ENCODE measurements around the gene DGKI.

DNA sequence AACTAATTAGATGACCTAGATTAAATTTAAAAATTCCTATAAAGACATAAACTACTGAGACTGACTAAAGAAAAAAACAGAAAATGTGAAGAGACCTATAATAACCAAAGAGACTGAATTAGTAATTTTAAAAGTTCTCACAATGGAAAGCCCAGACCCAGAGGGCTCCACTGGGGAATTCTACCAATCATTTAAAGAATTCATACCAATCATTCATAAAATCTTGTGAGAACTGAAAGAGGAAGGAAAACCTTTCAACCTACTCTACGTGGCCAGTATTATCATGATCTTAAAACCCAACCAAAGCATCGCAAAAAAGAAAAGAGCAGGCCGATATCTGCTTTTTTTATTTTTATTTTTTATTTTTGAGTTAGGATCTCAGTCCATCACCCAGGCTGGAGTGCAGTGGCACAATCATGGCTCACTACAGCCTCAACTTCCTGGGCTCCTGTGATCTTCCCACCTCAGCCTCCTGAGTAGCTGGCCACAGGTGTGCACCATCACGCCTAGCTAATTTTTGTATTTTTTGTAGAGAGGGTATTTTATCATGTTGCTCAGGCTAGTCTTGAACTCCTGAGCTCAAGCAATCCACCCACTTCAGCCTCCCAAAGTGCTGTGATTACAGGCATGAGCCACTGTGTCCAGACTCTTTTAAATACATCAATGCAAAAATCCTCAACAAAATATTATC lies 48.6 kb downstream of the DGKI start:
- TF ChIP-seq EZH2phosphoT487 (IDR thresholded peaks at IDR 0.05; ENCODE audit: low read depth), result no peak
- TF ChIP-seq, protein P1, sequence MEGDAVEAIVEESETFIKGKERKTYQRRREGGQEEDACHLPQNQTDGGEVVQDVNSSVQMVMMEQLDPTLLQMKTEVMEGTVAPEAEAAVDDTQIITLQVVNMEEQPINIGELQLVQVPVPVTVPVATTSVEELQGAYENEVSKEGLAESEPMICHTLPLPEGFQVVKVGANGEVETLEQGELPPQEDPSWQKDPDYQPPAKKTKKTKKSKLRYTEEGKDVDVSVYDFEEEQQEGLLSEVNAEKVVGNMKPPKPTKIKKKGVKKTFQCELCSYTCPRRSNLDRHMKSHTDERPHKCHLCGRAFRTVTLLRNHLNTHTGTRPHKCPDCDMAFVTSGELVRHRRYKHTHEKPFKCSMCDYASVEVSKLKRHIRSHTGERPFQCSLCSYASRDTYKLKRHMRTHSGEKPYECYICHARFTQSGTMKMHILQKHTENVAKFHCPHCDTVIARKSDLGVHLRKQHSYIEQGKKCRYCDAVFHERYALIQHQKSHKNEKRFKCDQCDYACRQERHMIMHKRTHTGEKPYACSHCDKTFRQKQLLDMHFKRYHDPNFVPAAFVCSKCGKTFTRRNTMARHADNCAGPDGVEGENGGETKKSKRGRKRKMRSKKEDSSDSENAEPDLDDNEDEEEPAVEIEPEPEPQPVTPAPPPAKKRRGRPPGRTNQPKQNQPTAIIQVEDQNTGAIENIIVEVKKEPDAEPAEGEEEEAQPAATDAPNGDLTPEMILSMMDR (IDR thresholded peaks at IDR 0.05; ENCODE audit: low read depth, low read length), result no peak
